ENCODE measurements around the gene SMTNL1. TPM values are rescaled to one million over a fixed set of nuclear protein-coding genes. Genes with fewer than 3 reads are reported as not detected.

Gene SMTNL1
- total and polyA plus RNA-seq, 9 of the 15 experiments (the other 6 are each of a cell fraction or from before 2014, with no cell fraction given), result not detected

DNA sequence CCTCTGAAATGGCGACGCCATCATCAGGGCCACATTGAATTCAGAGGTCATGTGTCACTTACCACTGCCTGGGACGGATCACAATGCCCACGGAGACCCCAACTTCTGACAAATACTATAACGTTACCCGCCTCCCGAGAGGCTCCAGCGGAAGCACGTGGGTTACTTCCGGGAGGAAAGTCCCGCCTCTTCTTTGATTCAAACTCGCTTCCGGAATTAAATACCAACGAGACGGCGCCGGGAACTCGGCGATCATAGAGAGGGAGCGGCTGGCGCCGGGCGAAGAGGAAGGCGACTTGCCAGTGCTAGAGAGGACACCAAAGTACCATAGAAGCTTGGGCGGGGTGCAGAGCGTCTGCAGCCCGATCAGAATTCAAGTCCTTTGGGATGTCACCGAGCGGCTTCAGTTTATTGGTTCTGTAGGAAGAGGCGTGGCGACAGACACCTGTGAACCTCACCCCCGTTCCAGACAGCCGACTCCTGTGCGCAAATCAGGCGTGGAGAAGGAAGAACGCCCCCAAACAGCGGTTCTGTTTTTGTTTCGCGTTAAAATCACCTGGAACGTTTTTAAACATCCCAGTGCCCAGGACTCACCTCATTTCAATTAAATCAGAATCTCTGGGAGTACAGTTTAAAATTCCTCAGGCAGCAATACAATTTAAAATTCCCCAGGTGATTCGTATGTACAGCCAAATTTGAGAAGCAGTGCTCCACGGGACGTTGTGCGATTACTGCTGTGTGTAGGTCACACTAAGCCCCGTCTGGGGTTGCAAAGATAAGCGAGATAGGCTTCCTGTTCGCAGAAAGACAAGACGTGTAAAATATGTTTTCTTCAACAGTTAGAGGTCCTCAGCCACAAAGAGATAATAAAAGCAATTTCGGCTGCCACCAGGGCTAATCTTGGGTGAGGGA lies 6.5 kb upstream of the SMTNL1 start, which contains the start of gene TIMM10 (continued):
- no peak for TF ChIP-seq ZNF79 (CRISPR knock-in tag; IDR thresholded peaks at IDR 0.05; ENCODE audit: low read depth)
- TF ChIP-seq ZNF707 (CRISPR knock-in tag; conservative IDR thresholded peaks at IDR 0.05), result no peak
- peak; percentile 19 to 50; a peak in 3 of 4 replicates for TF ChIP-seq RAD21 (CRISPR knock-in tag; conservative IDR thresholded peaks at IDR 0.05 in 1 of 2, IDR thresholded peaks at IDR 0.05 in 1 of 2)
- TF ChIP-seq, protein P1, sequence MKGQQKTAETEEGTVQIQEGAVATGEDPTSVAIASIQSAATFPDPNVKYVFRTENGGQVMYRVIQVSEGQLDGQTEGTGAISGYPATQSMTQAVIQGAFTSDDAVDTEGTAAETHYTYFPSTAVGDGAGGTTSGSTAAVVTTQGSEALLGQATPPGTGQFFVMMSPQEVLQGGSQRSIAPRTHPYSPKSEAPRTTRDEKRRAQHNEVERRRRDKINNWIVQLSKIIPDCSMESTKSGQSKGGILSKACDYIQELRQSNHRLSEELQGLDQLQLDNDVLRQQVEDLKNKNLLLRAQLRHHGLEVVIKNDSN (CRISPR knock-in tag; IDR thresholded peaks at IDR 0.05), result peak; percentile 68
- TF ChIP-seq ZNF184 (CRISPR knock-in tag; IDR thresholded peaks at IDR 0.05), result no peak
- peak; percentile 51; the same call in 1 of the 2 replicates for TF ChIP-seq DMBX1 (CRISPR knock-in tag; IDR thresholded peaks at IDR 0.05; ENCODE audit: borderline replicate concordance)
- peak; percentile 19; the same call in 1 of the 2 replicates for TF ChIP-seq OTX1 (CRISPR knock-in tag; IDR thresholded peaks at IDR 0.05)
- no peak for TF ChIP-seq RBM14 (IDR thresholded peaks at IDR 0.05; ENCODE audit: borderline replicate concordance, insufficient read depth, low read depth, low read length)
- no peak for TF ChIP-seq EWSR1 (IDR thresholded peaks at IDR 0.05; ENCODE audit: borderline replicate concordance, low read depth, partially characterized antibody)
- no peak for TF ChIP-seq ZNF143 (CRISPR knock-in tag; IDR thresholded peaks at IDR 0.05)
- no peak for TF ChIP-seq FOXA1 (IDR thresholded peaks at IDR 0.05; ENCODE audit: borderline replicate concordance)
- TF ChIP-seq, protein P2, sequence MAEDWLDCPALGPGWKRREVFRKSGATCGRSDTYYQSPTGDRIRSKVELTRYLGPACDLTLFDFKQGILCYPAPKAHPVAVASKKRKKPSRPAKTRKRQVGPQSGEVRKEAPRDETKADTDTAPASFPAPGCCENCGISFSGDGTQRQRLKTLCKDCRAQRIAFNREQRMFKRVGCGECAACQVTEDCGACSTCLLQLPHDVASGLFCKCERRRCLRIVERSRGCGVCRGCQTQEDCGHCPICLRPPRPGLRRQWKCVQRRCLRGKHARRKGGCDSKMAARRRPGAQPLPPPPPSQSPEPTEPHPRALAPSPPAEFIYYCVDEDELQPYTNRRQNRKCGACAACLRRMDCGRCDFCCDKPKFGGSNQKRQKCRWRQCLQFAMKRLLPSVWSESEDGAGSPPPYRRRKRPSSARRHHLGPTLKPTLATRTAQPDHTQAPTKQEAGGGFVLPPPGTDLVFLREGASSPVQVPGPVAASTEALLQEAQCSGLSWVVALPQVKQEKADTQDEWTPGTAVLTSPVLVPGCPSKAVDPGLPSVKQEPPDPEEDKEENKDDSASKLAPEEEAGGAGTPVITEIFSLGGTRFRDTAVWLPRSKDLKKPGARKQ (CRISPR knock-in tag; IDR thresholded peaks at IDR 0.05), result no peak
- no peak for TF ChIP-seq MBD2 (IDR thresholded peaks at IDR 0.05; ENCODE audit: borderline replicate concordance, low read depth)
- TF ChIP-seq, protein P3, sequence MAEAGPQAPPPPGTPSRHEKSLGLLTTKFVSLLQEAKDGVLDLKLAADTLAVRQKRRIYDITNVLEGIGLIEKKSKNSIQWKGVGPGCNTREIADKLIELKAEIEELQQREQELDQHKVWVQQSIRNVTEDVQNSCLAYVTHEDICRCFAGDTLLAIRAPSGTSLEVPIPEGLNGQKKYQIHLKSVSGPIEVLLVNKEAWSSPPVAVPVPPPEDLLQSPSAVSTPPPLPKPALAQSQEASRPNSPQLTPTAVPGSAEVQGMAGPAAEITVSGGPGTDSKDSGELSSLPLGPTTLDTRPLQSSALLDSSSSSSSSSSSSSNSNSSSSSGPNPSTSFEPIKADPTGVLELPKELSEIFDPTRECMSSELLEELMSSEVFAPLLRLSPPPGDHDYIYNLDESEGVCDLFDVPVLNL (CRISPR knock-in tag; IDR thresholded peaks at IDR 0.05; ENCODE audit: low read depth), result no peak
- peak; percentile 81 for TF ChIP-seq PML (IDR thresholded peaks at IDR 0.05; ENCODE audit: low read length)
- TF ChIP-seq, protein P4, sequence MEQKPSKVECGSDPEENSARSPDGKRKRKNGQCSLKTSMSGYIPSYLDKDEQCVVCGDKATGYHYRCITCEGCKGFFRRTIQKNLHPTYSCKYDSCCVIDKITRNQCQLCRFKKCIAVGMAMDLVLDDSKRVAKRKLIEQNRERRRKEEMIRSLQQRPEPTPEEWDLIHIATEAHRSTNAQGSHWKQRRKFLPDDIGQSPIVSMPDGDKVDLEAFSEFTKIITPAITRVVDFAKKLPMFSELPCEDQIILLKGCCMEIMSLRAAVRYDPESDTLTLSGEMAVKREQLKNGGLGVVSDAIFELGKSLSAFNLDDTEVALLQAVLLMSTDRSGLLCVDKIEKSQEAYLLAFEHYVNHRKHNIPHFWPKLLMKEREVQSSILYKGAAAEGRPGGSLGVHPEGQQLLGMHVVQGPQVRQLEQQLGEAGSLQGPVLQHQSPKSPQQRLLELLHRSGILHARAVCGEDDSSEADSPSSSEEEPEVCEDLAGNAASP (IDR thresholded peaks at IDR 0.05), result no peak

All from K562 (cell line).